ENCODE measurements around the gene TEX29.
A peak's percentile ranks its signal among the peaks of the same experiment; 100 is the strongest.

The TEX29 gene

GRCh38 chr13:111367340-111367739 is 46.9 kb downstream of the TEX29 start:
- no peak for DNase-seq (ENCODE audit: low read depth)

GRCh38 chr13:111368091-111368490 is 47.6 kb downstream of the TEX29 start:
- DNase-seq (ENCODE audit: low read depth): no peak

DNA sequence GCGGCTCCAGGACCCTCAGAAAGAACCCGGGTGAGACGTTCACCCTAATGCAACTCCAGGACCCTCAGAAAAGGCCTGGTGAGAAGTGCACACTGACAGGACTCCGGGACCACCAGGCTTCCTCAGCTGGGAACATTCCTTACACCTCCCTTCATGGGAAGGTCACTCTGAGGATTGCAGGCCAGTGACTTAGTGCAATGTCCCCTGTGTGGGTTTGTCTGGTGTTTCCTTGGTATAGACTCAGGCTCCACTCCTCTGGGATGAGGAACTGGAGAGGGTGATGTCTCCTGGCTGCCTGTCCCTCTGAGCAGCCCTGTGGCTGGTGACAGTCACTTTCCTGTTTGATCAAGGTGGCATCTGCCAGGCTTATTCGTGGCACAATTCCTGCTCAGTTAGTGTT is 49.7 kb downstream of the TEX29 start:
- no peak for DNase-seq (ENCODE audit: low read depth)

DNA sequence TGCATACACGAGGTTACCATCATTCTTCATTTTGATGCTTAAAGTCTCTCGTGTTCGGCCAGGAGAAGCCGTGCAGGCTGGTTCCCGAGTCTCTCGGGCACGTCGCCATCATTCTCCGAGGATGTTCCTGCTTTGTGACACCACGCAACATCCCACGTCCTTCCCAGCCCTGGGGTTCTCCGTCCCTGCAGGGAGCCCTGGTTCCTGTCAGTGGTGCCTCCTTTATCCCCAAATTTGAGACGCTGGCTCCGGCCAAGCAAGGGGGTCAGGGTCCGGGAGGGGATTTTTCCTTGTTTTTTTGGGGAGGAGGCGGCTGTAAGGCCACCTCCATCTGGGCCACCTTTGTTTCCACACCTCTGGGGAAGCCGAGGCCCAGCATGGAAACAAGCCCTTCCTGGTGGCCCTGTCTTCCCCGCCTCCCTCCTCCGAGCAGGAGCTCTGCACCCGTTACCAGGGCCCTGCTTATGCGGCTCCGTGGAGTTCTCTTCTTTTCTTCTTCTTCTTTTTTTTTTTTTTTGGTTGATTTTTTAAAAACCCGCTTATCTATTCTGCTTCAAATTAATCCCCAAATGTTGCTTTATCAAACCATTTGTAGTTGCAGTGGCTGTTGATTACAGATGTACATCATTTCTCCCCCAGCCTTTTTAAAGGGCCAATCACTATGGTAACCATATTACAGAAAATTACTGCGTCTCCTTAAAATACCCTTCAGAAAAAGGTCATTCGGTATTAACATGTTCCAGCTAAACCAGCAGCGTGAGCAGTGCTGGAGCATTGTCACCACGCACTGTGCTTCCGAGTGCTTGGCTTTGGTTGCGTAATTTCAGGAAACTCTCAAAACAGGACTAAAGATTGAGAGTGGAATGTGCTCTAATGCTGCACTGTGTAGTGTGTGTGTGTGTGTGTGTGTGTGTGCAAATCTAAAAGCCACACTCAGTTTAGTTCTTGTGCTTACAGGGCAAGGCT is 50.4 kb downstream of the TEX29 start:
- DNase-seq (ENCODE audit: low read depth): peak; percentile 35

- no peak for DNase-seq (ENCODE audit: low read depth)
These were observed 51.3 kb downstream of the TEX29 start for GRCh38 chr13:111371720-111372119.

GRCh38 chr13:111372651-111373425 is 52.4 kb downstream of the TEX29 start:
- no peak for DNase-seq (ENCODE audit: low read depth)

- no peak for DNase-seq (ENCODE audit: low read depth)
These were observed 53.0 kb downstream of the TEX29 start for GRCh38 chr13:111373486-111373885.

DNA sequence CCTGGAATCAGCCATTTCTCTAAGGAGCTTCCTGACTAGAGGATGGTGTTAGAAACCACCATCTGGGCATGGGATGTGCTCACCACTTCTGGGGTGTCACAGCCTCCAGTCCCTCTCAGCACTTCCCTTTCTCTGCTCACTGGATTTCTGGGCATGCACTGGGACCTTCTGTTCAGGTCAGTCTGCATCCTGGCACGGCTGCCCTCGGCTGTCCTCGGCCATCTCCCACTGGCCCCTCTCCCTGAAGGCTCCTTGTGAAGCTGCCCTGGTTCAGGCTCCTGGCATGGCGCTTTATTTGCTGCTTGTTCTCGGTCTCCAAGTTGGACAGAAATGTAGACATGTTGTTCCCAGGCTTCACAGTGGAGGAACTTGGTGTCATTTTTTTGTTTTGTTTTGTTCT is 60.0 kb downstream of the TEX29 start:
- no peak for DNase-seq (ENCODE audit: low read depth)

GRCh38 chr13:111382411-111382810 is 62.0 kb downstream of the TEX29 start:
- no peak for DNase-seq (ENCODE audit: low read depth)

GRCh38 chr13:111382877-111383276 is 62.4 kb downstream of the TEX29 start:
- DNase-seq (ENCODE audit: low read depth): no peak

- no peak for DNase-seq (ENCODE audit: low read depth)
These were observed 63.4 kb downstream of the TEX29 start for GRCh38 chr13:111383591-111384440.

DNA sequence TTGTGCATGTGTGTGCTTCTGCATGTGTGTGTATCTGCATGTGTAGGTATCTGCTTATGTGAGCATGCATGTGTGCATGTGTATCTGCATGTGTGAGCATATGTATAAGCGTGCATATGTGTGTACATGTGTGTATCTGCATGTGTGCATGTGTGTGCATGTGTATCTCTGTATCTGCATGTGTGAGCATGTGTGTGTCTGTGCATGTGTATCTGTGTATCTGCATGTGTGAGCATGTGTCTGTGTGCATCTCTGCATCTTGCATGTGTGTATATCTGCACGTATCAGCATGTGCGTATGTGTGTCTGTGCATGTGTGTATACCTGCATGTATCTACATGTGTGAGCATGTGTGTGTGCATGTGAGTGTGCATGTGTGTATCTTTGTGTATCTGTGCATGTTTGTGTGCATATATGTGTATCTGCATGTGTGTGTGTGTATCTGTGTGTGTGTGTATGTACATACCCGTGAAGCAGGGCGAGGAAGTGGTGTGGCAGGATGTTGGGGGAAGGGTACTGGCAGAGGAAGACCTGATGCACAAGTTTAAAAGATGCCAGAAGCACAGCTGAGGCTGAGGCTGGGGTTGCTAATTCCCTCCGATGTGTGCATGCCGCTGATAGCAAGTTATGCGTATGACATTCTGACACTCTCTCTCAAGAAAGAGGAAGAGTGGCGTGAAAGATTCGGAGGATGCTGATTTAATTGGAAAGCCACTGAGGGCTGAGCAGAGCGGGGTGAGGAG is 64.2 kb downstream of the TEX29 start:
- DNase-seq (ENCODE audit: low read depth): no peak

- no peak for DNase-seq (ENCODE audit: low read depth)
These were observed 64.9 kb downstream of the TEX29 start for GRCh38 chr13:111385183-111385857.

GRCh38 chr13:111387026-111387871 is 66.8 kb downstream of the TEX29 start:
- no peak for DNase-seq (ENCODE audit: low read depth)

GRCh38 chr13:111387945-111388600 is 67.6 kb downstream of the TEX29 start:
- DNase-seq (ENCODE audit: low read depth): no peak

DNA sequence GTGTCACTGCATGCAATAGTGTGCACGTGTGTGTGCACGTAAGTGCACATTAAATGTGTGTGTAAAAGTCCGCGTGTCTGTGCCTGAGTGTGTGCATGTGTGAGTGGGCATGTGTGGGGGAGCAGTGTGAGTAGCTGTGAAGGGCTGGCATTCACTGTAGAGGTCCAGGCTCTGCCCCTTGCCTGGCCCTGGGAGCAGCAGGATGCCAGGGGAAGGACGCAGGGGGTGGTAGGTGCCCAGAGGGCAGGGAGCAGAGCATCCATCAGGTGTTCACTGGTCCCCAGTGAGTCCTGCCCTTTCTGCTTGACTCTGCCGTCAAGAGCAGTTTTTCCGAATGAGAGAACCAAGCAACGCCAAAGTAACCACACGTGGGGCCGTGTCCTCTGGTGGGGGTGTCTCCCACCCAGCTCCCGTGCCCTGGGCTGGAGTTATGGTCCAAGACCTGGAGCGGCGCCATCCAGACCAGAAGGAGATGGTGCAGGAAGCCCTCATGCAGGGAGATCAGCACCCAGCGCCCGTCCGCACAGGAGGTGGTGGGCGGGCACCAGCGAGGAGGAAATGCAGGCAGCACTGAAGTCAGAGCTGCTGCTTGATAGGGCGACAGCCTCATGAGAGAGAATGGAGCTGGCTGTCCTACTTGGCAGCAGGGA is 68.5 kb downstream of the TEX29 start:
- no peak for DNase-seq (ENCODE audit: low read depth)

GRCh38 chr13:111389621-111390521 is 69.4 kb downstream of the TEX29 start:
- no peak for DNase-seq (ENCODE audit: low read depth)

Data from amniotic epithelial cell (primary cell).